NAMALWA (cell line): Measurements from ENCODE around the gene ONECUT3.

Experiments used
- DNase-seq: peaks from one replicate; pipeline ENCODE4 v3.0.0-alpha.2; 2015; ENCODE audit warnings: low spot score

Gene ONECUT3

DNA sequence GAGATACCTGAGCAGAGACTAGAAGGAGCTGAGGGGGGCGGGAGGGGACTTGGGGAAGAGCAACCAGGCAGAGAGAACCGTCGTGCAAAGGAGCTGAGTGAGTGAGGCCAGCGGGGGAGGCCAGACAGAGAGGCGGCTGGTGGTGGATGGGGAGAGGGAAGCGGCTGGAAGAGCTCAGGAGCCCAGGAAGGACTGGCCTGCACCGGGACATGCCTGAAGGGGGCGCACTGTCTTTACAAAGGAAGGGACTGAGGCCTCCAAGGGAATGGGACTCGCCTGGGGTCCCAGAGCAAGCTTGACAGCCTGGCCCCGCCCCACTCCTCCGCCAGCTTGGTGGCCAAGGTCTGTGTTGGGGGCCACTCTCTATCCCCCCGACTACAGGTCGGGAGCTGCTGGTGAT is 14.9 kb downstream of the ONECUT3 start:
- no peak for DNase-seq

DNA sequence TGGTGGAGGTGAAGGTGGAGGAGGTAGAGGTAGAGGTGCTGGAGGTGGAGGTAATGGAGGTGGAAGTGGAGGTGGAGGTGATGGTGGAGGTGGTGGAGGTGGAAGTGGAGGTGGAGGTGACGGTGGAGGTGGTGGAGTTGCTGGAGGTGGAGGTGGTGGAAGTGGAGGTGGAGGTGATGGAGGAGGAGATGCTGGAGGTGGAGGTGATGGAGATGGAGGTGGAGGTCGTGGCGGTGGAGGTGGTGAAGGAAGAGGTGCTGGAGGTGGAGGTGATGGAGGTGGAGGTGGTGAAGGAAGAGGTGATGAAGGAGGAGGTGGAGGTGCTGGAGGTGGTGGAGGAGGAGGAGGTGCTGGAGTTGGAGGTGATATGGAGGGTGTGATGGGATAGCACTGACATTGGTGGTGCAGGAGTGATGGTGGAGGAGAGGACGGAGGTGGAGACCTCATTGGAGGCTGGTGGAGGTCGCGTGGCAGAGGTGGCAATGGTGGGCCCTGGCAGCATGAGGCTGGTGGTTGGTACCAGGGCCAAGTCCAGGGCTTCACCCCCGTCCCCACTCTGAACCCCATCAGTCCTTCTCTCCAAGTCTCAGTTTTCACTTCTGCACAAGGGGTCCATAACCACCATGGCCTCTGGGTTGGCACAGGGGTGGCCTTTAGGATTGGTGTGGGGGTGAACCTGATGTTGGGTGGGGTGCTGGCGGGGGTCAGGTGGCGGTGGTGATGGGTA is 15.8 kb downstream of the ONECUT3 start:
- DNase-seq: no peak

DNA sequence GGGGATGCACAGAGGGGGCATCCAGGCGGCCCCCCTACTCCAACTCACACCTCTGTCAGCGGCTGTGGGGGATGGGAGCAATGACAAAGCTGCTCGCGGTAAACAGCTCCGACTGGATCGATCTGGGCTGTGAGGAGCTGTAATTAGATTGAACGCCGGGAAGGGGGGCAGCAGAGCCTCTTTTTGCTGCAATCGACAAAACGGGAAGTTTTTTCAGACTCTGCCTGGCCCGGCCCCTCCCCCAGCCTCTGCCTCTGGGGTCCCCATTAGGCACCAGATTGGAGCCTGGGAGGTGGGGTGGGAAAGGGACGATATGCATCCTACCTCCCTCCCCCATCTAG is 16.3 kb downstream of the ONECUT3 start:
- DNase-seq: no peak

DNA sequence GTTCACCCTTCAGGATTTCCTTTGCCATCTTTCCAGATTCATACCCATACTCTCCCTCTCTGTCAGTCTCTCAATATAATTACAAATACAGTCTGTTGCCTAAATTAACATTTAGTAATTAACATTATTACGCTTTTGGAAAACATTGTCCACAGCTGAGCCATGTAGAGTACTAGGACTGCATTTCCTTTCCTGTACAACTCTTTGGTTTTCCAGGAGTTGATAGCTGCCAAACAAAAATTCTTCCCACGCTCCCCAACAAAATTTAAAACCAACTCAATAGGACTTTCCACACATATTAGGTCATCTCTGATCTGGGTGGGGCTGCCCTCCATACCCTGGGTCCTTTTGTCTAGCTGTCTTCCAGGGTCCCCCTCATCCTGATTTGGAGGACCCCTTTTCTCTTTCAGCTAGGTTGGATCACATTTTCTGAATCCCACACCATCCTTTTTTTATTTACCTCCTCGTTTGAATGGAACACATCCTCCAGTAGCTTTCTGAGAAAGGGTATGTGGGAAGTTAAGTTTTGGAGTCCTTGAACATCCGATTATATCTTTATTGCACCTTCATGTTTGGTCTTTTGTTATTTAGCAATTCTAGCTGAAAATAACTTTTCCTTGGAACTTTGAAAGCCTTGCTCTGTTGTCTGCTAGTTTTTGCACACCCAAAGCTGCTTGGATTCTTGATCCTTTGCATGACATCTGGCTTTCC is 17.7 kb downstream of the ONECUT3 start:
- DNase-seq: no peak

DNA sequence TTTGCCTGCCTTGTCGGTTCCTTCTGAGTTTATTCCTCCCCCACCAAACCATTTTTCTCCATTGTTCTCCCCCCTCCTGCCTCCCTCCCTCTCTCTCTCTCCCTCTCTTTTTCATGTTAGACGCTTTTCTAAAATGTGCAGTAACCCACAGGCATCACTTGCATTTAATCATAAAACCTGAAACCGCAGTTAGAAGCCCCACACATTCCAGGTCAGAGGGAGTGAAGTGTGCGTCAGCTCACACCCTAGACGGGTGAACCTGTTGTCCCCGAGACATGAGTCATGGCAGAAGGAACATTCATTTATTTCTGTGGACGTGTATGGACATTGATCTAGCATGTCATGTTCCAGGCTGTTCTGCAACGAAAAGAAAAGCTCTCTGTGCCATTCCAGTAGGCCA is 19.9 kb downstream of the ONECUT3 start:
- no peak for DNase-seq

DNA sequence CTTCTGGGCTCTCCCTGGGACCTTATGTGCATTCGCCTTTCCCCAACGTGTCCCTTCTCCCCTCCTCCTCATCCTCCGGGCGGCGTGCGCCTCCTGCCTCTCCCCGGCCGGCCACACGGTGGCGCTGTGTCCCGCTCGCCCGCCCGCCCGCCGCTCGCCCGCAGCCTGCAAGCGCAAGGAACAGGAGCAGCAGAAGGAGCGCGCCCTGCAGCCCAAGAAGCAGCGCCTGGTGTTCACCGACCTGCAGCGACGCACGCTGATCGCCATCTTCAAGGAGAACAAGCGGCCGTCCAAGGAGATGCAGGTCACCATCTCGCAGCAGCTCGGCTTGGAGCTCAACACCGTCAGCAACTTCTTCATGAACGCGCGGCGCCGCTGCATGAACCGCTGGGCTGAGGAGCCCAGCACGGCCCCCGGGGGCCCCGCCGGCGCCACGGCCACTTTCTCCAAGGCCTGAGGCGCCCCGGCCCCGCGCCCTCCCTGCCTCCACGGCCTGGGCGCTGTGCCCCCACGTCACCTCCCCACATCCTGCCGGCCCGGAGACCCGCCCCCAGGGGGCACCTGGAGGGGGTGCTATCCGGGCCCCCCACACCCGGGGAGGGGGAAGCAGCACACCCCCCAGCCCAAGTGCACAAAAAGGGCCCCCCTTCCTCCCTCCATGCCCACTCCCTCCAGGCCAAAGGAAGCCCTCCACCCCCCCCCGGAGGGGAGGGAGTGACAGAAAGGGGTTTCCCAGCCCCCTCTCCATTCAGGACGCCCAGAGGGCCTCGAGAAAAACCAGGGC is 21.9 kb downstream of the ONECUT3 start:
- peak; percentile 42 for DNase-seq

DNA sequence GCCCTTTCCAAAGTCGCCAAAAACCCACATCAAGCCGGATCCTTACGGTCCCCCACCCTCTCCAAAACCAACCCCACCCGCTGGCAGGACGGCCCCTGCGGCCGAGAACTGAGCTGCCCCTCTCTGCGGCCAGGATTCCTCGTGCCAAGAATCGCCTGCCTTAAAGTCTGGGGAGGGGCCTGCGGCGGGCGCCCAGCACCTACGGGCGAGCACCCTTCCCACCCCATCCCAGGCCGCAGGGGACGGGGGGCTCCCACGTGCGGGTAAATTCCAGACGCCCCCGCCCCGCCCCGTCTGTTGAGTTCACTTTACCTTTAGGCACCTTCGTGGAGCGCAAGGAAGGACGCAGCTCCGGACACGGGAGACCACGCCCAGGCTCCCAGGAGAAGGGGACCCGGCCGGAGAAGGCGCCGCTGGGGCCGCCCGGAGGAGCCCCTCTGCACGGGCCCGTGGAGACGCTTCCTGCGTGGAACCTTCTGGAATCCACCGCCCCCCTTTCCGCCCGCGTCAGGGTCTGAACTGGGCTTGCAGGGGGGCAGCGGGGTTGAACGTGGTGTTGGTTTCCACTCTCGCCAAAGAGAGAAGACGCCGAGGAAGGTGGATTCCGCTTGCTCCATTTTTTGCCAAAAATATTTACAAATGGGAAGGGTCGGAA is 22.8 kb downstream of the ONECUT3 start:
- DNase-seq: no peak

DNA sequence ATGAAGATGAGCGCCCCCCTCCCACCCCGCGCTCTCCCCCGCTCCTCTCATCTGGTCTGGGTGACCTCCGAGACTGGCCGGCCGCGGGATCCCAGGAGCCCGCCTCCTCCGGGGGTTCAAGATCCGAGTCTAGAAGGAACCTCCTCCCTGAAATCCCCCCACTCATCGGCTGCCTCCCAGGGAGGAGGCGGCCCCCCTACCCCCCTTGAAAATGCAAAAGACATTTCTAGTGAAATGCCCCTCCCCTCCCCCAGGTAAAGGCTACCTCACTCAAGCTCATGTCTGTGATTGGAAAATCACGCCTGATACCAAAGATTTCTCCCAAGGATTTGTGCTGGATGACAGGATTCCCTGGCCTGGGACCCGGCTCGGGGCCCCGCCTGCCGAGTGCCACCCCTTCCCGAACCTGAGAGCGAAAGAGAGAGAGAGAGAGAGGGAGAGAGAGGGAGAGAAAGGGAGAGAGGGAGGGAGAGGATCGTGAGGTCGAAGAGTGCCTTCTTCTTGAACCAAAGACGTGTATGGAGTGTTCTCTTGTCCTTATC is 23.4 kb downstream of the ONECUT3 start:
- DNase-seq: no peak

DNA sequence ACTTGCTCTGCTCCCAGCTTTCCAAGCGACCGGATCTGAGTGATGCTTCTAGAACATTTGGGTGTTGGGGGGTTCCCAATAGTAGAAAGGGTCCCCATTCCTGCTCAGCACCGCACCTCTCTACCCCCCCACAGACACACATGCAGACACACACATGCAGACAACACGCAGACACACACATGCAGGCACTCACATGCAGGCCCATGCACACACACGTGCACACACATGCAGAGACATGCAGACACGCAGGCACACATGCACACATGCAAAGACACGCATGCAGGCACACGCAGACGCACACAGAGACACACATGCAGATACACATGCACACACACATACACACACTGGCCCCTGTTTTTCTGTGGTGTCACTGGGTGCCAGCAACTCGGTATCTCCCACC is 23.8 kb downstream of the ONECUT3 start:
- DNase-seq: no peak

DNA sequence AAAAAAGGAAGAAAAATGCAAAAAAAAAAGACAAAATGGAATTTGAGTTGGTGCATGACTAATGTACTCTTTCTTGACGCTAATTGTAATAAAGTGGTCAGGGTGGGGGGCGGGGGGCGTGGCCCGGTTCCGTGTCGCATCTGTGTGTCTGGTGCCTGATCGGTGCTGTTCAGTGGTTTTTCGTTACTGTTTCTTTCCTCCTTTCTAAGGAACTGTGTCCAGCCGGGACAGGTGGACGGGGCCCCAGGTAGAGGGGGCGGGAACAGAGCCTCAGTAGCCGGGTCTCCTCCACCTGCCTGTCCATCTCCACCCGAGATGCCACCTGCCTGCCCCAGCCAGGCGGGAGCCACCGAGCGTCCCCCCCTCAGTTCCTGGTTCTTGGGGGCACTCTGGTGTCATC is 26.3 kb downstream of the ONECUT3 start:
- DNase-seq: no peak

DNA sequence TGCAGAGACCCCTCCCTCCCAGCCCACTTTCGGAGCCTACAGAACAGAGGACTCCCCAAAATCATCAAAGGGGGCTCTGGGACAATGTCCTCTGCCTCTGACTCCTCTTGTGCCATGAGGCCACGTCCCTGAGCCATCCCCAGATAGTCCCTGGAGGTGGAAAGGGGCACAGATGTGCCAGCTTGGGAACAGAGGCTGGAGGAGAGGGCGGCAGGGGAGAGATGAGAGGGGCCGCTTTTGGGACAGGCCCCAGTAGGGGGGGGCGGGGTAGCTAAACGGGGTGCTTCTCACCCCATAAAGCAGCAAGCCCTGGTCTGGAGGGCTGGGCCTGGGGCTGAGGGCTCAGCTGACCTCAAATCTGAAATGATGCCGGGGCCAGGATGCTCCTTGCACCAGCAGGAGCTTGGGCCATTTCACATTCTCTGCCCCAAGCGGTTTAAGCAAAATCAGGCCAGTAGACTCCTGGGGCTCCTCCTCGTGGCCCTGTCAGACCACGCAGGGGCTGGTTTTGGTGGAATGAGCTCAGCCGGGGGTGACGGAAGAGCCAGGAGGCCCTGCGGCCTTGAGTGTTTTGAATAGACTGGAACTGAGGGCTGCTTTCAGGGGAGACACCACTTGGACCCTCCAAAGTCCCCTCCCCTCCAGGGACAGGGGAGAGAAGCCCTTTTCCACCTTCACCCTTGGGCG is 27.1 kb downstream of the ONECUT3 start:
- DNase-seq: no peak

DNA sequence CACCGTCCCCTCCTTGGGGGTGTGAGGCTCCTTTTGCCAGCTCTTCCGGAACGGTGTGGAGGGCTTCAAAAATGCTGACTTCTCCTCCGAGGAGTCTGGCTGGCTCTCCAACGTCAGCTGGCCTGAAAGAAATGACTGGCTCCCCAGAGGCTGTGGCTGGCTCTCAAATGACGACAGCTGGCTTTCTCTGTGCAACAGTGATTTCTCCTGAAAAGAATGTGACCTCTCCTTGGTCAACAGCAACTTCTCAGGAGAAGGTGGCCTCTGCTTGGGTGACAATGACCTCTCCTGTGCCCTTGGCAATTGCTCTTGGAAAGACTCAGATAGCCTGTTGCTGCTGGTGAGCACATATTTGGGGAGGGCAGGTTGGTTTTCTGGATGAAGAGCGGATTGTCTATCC is 29.2 kb downstream of the ONECUT3 start:
- no peak for DNase-seq

DNA sequence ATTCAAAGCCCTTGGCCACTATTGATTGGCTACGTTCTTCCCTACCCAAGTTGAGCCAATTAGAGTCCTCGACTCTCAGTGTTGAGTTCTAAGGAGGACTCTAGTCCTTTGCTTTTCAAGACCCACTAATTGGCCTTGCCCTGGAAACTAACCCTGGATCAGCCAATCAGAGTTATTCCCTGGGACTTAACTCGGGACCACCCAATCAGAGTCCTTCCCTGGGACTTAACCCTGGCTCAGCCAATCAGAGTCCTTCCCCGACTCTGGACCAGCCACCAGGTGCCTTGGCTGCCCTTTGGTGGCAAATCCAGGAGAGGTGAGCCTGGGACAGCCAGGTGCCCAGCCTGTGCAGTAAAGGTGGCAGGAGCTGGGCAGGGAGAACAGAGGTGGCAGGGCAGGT is 30.0 kb downstream of the ONECUT3 start:
- no peak for DNase-seq

DNA sequence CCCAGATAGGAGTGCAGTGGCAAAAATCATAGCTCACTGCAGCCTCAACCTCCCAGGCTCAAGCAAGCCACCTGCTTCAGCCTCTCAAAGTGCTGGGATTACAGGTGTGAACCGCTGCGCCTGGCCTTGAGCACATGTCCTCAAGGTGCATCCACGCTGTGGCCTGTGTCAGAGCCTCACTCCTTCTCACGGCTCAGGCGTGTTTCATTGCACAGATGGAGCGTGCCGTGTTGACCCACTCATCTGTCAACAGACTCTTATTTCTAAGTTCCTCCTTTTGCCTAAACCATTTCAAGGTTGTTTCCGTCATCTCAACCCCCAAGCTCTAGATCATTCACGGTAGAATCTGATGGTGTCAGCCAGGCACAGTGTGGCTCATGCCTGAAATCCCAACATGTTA is 30.6 kb downstream of the ONECUT3 start:
- DNase-seq: no peak

DNA sequence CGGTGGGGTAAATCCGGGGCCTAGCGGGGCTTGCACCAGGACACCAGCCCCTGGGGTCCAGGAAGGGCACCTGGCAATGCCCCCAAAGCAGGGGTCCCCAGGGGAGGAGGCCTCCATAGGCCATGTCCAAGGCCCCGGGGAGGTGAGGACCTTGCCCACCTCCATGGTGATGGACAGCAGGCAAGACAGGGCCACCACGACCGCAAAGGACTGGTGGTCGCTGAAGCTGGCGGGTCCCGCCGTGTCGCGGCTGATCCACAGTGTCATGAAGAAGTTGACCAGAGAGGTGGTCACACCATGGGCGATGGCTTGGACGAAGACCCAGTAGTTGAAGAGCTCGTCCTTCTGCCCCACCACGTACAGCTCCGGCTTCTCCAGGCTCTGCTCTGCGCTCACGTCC is 32.0 kb downstream of the ONECUT3 start:
- DNase-seq: no peak

DNA sequence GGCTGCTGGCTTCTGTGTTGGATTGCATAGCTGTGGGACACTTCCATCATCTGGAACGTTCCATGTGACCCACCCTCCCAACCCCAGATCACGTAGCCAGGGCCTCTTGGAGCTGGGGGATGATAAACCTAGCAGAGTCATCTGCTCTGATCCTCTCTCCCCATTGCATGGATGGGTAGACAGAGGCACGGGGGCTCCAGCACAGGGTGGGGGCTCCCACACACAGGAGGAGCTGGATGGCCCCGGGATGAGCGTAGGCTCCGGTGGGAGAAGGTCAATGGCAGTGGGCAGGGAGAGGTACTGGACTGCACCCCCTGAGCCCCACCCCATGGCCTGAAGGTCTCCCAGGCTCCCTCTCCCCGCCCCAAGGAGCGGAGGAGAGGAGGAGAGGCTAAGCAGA is 33.4 kb downstream of the ONECUT3 start:
- no peak for DNase-seq

DNA sequence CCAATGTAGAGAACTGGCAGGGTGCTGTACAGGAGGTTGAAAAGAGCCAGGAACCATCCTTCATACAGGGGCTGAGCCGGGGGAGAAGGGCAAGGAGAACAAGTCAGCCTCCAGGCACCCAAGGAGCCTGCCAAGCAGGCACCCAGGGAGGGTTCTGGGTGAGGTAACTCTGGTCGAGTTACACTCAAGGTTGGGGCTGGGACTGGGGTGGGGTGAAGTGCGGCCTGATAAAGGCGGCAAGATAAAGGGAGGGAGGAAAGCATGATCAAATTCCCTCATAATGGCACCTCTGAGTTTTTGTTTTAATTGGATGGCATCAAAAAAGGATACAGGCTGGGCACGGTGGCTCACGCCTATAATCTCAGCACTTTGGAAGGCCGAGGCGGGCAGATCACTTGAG is 33.8 kb downstream of the ONECUT3 start:
- no peak for DNase-seq

DNA sequence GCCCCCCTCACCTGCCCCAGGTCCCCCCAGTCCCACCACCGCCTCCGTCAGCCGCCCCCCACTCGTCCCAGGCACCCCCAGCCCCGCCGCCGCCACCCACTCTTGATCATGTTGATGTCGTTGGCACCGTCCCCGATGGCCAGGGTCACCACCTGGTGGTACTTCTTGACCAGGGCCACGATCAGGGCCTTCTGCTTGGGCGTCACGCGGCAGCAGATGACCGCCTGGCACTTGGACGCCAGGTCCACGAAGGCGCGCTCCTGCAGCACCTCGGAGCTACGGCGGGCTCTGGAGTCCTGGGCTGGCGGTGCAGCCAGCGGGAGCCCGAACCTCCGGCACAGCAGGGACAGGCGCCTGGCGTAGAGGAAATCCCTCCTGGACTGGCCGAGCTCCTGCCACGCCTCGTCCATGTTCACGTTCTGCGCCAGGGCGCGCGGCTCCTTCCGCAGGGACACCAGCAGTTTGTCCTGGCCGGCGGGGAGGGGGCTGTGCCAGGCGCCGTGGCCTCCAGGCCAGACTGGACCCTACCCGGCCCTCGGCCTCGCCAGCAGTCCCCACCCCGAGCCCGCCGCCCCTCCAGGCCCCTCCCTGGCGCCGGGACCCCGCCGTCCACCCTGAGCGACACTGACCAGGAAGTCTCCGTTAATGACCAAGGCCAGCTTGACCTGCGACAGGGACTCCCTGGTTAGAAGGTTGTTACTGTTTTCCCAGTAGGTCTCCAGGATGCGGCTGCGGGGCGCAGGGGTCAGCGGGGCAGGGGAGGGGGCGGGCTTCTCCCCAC is 36.1 kb downstream of the ONECUT3 start:
- no peak for DNase-seq

DNA sequence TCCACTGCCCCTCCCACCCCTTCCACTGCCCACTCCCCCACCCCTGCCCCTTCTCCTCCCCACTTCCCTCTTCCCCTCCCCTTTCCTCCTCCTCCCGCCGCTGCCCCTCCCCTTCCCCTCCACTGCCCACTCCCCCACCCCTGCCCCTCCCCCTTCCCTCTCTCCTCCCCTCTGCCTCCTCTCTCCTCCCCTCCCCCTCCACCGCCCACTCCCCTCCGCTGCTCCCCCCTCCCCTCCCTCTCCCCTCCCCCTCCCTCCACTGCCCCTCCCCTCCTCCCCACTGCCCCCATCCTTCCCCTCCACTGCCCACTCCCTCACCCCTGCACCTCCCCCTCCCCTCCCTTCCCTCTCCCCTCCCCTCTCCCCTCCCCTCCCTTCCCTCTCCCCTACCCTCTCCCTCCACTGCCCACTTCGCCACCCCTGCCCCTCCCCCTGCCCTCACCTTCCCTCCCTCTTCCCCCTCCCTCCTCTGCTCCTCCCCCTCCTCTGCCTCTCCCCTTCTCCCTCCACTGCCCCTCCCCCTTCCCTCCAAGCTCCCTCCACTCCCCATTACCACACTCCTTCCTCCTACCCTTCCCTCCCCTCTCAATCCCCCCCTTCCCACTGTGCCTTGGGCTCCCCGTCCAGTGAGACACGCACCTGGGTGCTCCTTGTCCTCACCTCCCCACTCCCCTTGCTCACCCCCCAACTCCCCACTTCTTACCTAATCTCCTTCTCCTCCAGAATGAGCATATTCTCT is 36.9 kb downstream of the ONECUT3 start:
- DNase-seq: no peak

DNA sequence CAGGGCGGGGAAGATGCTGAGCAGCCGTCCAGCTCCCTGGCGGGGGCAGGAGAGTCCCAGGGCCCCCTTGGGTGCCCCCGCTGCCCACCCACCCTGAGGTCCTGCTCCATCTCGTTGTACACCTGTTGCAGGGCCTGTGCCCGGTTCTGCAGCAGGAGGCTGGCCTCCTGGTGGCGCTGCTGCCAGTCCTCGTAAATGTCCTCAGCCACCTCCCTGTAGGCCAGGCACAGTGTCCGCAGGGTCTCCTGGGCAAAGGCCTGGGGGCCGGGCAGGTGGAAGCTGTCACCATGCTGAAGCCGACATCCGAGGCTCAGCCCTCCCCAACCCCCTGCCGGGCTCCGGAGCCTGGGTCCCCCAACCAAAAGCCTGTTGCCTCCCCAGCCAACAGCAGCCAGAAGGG is 38.6 kb downstream of the ONECUT3 start:
- no peak for DNase-seq
